ENCODE measurements around the gene DCT.

Gene DCT

GRCh38 chr13:94483970-94484369 is 4.5 kb upstream of the DCT start:
- DNase-seq (ENCODE audit: low spot score), result no peak
- TF ChIP-seq, protein P1, sequence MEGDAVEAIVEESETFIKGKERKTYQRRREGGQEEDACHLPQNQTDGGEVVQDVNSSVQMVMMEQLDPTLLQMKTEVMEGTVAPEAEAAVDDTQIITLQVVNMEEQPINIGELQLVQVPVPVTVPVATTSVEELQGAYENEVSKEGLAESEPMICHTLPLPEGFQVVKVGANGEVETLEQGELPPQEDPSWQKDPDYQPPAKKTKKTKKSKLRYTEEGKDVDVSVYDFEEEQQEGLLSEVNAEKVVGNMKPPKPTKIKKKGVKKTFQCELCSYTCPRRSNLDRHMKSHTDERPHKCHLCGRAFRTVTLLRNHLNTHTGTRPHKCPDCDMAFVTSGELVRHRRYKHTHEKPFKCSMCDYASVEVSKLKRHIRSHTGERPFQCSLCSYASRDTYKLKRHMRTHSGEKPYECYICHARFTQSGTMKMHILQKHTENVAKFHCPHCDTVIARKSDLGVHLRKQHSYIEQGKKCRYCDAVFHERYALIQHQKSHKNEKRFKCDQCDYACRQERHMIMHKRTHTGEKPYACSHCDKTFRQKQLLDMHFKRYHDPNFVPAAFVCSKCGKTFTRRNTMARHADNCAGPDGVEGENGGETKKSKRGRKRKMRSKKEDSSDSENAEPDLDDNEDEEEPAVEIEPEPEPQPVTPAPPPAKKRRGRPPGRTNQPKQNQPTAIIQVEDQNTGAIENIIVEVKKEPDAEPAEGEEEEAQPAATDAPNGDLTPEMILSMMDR (IDR thresholded peaks at IDR 0.05; ENCODE audit: extremely low read depth, missing control alignments), result no peak

- TF ChIP-seq, protein P1 (IDR thresholded peaks at IDR 0.05; ENCODE audit: extremely low read depth, missing control alignments), result no peak
- no peak for DNase-seq (ENCODE audit: low spot score)
Observed at GRCh38 chr13:94481941-94482340, 2.5 kb upstream of the DCT start.

DNA sequence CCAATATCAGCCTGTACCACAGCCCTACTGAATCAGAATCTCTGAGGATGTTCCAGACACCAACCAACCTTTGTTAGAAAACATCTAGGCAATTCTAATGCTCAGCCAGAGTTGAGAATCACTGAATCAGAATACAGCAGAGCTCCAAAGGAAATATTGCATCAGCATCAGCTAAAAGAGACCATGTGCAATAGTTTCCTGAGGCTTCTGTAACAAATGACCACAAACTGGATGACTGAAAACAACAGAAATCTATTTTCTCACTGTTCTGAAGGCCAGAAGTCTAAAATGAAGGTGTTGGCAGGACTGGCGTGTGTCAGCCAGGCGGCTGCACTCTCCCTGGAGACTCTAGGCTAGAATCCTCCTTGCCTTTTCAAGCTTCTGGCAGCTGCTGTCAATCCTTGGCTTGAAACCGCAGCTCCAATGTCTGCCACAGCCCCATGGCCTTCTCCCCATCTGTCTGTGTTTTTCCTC is 1.2 kb upstream of the DCT start:
- no peak for DNase-seq (ENCODE audit: low spot score)
- TF ChIP-seq, protein P1 (IDR thresholded peaks at IDR 0.05; ENCODE audit: extremely low read depth, missing control alignments), result no peak

GRCh38 chr13:94478913-94479312 is 569 bp downstream of the DCT start:
- DNase-seq (ENCODE audit: low spot score), result no peak
- TF ChIP-seq, protein P1 (IDR thresholded peaks at IDR 0.05; ENCODE audit: extremely low read depth, missing control alignments), result no peak

DNA sequence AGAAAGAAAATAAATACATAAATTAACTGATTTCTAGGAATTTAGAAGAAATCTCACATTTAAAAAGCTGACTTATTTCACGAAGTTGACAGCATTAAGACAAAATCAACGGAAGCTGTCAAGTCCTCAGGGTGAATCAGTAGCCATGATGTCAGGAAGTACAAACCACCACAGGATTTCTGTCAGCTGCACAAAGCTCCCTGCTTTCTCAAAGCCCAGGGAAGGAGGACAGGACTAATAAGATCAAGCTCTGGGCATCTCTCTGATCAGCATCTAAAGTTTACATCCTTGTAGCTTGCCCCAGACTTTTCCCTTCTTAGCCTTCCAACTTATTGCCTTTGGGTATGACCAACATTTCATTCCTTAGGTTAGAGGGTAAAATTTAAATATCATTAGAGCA is 9.4 kb downstream of the DCT start:
- TF ChIP-seq, protein P1 (IDR thresholded peaks at IDR 0.05; ENCODE audit: extremely low read depth, missing control alignments), result no peak
- DNase-seq (ENCODE audit: low spot score), result no peak

DNA sequence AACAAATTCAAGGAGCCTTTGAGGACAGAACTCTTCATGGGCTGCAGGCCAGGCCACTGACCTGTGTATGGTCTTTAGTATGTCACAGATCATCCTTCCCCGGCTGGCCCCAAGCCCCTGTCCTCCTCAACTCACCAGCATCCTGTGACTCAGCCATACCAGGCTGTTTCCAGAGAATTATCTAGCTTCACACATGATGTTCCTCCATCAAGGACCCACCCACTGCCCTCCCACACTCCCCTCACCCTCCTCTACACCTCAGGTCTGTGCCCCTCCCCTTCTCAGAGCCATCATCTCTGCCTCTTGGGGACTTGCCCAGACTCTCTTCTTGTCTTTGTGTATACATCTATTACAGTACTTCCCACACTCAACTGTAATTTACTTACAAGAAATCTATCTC is 14.7 kb downstream of the DCT start:
- TF ChIP-seq, protein P1 (IDR thresholded peaks at IDR 0.05; ENCODE audit: extremely low read depth, missing control alignments), result no peak
- no peak for DNase-seq (ENCODE audit: low spot score)

DNA sequence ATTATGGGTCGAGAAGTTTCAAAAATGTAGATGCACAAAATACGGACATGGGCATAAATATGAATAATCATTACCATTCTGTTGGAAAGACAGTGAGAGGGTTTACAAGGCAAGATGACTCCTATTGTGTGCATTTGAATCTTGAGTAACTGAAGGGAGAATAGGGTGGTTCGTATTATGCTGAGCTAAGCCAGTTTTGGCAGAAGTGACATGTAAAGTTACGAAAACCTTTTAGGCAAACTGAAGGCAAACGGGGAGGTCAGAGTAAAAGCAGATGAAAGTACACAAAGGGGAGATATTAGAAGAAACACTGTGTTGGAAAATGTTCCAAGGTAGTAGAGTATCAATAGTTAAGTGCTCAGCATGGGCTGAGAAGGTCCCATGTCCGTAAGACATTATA is 16.8 kb downstream of the DCT start:
- TF ChIP-seq, protein P1 (IDR thresholded peaks at IDR 0.05; ENCODE audit: extremely low read depth, missing control alignments), result no peak
- no peak for DNase-seq (ENCODE audit: low spot score)
